ENCODE measurements around the gene PGM5. TPM values are rescaled to one million over a fixed set of nuclear protein-coding genes. Genes with fewer than 3 reads are reported as not detected.

The PGM5 gene
- total RNA-seq, 1 experiment from 2014 or later: not detected

GRCh38 chr9:68575817-68576216 is 219.4 kb downstream of the PGM5 start:
- Histone ChIP-seq H3K4me2 (no peak overlapping the region), H3K27ac (no peak overlapping the region), H3K36me3 (ENCODE audit: low read depth) (no peaks in the 10 kb centered on the region), H3F3A (ENCODE audit: insufficient read depth, low read depth) (no peaks in the 10 kb centered on the region), H3K4me3 (no peak overlapping the region), H4K20me1 (ENCODE audit: insufficient read depth) (no peaks in the 10 kb centered on the region), H3K27me3 (ENCODE audit: insufficient read depth, low read depth) (peaks cover 7% of the 10 kb centered on the region; the same call in 1 of the 2 replicates), H3K9me2 (ENCODE audit: insufficient read depth) (no peaks in the 10 kb centered on the region), H3K4me1 (replicated peaks; ENCODE audit: insufficient read depth) (no peaks in the 10 kb centered on the region), H2AFZ (no peak overlapping the region), H3K9me3 (ENCODE audit: insufficient read depth, low read depth) (no peaks in the 10 kb centered on the region), H3K79me2 (ENCODE audit: low read depth) (no peaks in the 10 kb centered on the region)
- intact Hi-C loops (cut with micrococcal nuclease; ENCODE audit: unreplicated experiment): no loop called here
- TF ChIP-seq CTCF (conservative IDR thresholded peaks at IDR 0.05) (no peak), EZH2 (IDR thresholded peaks at IDR 0.05; ENCODE audit: low read depth) (no peak)
- BruUV-seq (replicated peaks): no TSS peak
- ChIA-PET CTCF (no interaction called here), POLR2A (ENCODE audit: unreplicated experiment) (no interaction called here)
- DNase-seq: no peak

- H3K4me1 ChIP-seq (replicated peaks; ENCODE audit: insufficient read depth): no peaks in the 10 kb centered on the region
- ChIA-PET CTCF (no interaction called here), POLR2A (ENCODE audit: unreplicated experiment) (no interaction called here)
- H4K20me1 ChIP-seq (ENCODE audit: insufficient read depth): no peaks in the 10 kb centered on the region
- no peaks in the 10 kb centered on the region for H3K36me3 ChIP-seq (ENCODE audit: low read depth)
- H3K79me2 ChIP-seq (ENCODE audit: low read depth): no peaks in the 10 kb centered on the region
- H3K27me3 ChIP-seq (ENCODE audit: insufficient read depth, low read depth): peaks cover 10% of the 10 kb centered on the region; the same call in 1 of the 2 replicates
- H3K27ac ChIP-seq: no peak overlapping the region
- no TSS peak for BruUV-seq (replicated peaks)
- H3K4me2 ChIP-seq: no peak overlapping the region
- TF ChIP-seq EZH2 (IDR thresholded peaks at IDR 0.05; ENCODE audit: low read depth) (no peak), CTCF (conservative IDR thresholded peaks at IDR 0.05) (no peak)
- no peaks in the 10 kb centered on the region for H3K9me2 ChIP-seq (ENCODE audit: insufficient read depth)
- H2AFZ ChIP-seq: no peak overlapping the region
- no peaks in the 10 kb centered on the region for H3F3A ChIP-seq (ENCODE audit: insufficient read depth, low read depth)
- H3K9me3 ChIP-seq (ENCODE audit: insufficient read depth, low read depth): no peaks in the 10 kb centered on the region
- DNase-seq: no peak
- no peak overlapping the region for H3K4me3 ChIP-seq
- intact Hi-C loops (cut with micrococcal nuclease; ENCODE audit: unreplicated experiment): no loop called here
Observed at GRCh38 chr9:68577774-68578591, 221.6 kb downstream of the PGM5 start.

Other genes with a start within 250 kb of the PGM5 start
- 40.5 and 46.1 TPM in 2 replicates for gene ZNG1C, start 114.6 kb upstream of the PGM5 start, total RNA-seq (2021)
- not detected in 2 replicates for gene FOXD4L3, start 53.7 kb upstream of the PGM5 start, total RNA-seq (2021)
- gene TMEM252, start 184.3 kb downstream of the PGM5 start, total RNA-seq (2021): not detected in 2 replicates